GM19240 (cell line): ENCODE results near the gene RECQL5.
"Not testable (repeated sequence)": the region's sequence is repeated elsewhere in the genome, so short reads cannot be mapped to it uniquely, and the experiment has no call there.

ENCODE experiments used
- DNase-seq: peaks from one replicate; pipeline ENCODE4 v3.0.0; 2011; ENCODE audit warnings: low spot score; ENCODE audit not compliant: insufficient read length

RECQL5 gene

DNA sequence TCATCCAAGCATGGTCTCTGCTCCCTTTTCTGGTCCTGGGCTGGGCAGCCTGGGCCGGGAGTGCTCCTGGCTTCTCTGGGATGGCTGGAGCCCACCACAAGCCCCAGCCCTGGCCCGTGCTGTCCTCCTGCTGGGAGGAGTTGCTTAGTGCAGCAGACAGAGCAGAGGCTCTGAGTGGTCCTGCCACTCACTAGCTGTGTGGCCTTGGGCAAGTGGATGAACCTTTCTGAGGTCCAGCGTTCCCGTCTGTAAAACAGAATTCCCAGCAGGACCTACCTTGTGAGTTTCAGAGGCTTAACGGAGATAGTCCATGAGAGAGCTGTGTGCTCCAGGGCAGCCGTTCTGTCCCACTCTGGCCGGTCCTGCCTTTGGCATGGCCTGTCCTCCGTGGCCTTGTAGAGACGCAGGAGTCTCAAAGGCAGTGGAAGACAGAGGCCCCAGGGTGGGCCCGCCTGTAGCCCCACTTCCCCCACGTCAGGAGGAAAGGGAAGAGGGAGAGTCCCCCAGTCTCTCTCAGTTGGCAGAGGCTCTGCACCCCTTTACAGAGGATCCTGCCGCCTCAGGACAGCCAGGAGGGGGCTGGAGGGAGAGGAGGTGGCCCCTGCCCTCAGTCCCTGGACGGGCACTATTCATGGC is 71.6 kb downstream of the RECQL5 start:
- no peak for DNase-seq

DNA sequence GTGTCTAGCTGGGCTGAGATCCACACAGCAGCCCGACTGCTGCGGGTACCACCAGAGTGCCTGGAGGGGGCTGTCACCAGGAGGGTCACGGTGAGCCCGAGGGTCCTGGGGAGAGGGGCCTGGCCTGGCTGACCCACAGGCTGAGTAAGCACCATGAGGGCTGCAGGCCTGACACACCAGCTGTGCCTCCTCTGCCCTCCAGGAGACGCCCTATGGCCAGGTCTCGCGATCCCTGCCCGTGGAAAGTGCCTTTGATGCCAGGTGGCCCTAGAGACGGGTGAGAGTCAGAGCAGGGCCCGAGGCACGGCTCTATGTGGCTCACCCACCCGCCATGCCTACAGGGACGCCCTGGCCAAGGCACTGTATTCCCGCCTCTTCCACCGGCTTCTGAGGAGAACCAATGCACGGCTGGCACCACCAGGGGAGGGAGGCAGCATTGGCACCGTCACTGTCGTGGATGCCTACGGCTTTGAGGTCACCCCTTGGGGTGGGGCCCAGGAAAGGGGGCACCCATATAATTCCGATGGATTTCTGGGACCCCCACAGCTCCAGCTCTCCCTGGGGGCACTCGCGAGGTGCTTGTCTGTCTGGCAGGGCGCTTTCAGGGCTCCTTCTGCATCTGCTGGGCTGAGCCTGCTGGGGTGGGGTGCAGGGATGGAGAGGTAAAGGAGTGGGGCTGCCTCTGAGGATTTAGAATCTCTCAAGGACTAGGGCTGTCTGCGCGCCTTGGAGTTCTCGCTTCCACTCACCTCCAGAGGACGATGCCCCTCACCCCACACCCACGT is 72.3 kb downstream of the RECQL5 start:
- no peak for DNase-seq

- DNase-seq = not testable (repeated sequence)
These were observed 73.5 kb downstream of the RECQL5 start for GRCh38 chr17:75593430-75593829.

DNA sequence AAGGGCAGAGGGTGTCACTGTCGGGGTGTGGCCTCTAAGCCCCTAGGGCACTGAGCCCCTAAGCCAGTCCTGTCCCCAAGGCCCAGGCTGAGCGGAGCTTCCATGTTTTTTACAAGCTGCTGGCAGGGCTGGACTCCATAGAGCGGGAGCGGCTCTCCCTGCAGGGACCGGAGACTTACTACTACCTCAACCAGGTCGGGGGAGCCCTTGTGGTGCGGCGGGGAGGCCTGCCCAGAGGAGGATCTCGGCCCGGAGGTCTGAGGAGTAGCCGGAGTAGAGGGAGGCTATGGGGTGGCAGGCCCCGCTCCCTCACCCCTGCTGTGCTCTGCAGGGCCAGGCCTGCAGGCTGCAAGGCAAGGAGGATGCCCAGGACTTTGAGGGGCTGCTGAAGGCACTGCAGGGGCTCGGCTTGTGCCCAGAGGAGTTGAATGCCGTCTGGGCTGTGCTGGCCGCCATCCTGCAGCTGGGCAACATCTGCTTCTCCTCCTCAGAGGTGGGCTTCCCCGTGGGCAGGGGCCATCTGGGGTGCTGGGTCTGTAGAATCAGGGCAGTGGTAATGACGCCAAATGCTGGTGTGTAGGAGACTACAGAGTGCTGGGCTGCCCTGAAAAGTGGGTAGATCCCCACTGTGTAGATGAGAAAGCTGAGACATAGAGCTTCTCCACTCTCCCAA is 74.5 kb downstream of the RECQL5 start:
- no peak for DNase-seq

DNA sequence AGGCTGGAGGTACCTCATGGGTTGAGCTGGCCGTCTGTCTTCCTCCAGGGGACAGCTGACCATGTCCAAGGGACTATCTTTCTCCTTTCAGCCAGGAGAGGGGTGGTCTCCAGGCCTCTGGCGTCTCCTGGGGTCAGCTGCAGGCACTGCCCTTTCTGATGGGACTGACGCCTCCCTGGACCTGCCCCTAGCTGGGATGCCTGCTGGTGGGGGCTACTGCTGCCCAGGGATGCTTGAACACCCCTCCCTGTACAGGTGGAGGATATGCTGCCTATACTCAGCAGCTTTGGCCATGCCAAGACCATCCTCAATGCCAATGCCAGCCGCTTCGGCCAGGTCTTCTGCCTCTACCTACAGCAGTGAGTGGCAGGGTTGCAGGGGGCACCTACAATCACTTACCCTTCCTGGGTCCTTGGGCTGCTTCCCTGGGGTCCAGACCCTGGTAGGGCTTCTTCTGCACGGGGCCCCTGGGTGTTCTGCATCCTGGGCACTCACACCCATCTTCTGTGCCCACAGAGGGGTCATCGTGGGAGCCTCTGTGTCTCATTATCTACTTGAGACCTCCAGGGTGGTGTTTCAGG is 75.1 kb downstream of the RECQL5 start:
- DNase-seq = no peak

DNA sequence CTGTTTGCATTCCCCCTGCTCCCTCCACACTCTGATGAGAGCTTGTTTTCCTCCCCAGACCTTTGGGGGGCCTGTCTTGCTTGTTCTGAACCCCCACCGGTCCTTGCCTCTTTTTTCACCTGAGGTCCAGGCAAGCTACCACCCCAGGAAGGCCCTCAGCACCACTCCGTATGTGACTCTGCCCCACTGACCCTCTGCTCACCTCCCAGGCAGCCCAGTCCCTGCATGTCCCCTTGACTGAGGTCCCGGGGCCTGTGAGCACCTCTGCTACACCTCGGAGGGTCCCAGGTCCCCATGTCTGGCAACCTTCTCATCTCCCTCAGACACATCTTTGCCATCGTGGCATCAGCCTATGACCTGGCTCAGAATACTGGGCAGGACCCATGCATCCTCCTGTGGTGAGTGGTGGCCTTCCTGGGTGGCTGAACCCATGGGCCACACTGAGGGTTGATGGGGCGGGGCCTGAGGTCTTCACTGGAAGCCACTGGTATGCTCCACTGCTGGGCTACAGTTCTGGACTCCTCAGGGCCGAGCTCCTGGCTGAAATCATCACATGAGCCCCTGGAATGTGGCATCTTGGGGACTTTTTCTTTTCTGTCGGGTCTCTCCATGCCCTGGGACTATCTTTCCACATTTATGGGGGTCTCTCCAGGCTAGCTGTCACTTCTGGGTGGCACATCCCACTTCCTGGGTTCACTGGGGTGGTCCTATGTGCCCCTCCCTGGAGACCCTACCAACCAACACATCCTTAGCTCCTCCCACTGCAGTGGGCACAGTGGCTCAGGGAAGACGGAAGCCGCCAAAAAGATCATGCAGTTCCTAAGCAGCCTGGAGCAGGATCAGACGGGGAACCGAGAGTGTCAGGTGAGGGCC is 75.9 kb downstream of the RECQL5 start:
- DNase-seq = no peak

DNA sequence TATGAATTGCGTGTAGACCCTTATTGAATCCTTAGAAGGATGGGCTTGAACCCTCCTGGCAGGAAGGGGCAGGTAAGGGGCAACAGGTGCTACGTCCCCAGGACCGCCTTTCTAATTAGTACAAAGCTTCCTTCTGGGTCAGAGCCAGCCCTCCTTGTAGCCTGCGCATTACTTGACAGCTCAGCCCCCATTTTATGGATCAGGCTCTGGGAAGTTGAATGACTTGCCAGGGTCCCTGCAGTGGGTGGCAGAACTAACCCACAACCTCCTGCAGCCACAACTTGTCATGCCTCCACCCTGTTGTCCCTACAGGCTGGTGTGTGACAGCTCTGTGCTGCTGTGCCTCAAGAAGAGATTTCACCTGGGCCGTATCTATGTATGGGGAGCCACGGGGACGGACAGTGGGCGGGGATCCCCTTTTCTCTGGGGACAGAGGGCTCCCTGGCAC is 76.6 kb downstream of the RECQL5 start:
- DNase-seq = no peak

- no peak for DNase-seq
These were observed 77.0 kb downstream of the RECQL5 start for GRCh38 chr17:75589919-75590303.

DNA sequence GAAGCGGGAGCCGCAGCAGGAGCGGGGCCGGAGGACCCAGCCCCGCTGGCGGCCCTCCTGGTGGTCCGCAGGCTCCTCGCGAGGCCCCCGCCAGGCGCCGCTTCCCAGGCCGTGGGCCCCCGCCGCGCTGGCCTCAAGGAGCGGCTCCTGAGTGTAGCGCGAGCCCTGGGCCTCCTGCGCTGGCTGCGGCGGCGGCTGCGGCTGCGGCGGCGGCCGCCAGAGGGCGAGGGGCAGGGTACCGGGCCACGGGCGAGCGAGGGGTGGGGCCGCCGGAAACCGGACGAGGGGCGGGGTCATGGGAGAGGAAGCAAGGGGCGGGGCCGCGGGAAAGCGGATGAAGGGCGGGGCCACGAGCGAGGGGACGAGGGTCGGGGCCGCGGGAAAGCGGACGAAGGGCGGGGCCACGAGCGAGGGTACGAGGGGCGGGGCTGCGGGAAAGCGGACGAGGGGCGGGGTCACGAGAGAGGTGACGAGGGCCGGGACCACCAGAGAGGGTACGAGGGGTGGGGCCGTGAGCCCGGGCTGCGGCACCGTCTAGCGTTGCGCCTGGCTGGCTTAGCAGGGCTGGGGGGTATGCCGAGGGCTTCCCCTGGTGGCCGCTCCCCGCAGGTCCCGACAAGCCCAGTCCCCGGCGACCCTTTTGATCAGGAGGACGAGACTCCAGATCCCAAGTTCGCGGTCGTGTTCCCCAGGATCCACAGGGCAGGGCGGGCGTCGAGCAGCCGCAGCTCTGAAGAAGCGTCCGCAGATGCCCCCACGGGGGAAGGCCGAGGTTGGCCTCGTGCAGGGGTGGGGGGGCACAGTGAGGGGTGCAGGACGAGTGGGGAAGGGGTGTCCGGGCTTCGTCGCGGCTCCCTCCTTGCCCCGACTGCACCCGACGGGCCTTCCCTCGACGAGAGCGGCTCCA is 77.7 kb downstream of the RECQL5 start:
- peak; percentile 96 for DNase-seq

- DNase-seq = no peak
These were observed 78.3 kb downstream of the RECQL5 start for GRCh38 chr17:75588596-75589011.

GRCh38 chr17:75587675-75588595 is 79.0 kb downstream of the RECQL5 start, which contains the start of gene MYO15B:
Gene MYO15B (plus strand): TSS chr17:75587800. CDS start chr17:75588058, 258 bp downstream.
- no peak for DNase-seq

- DNase-seq = no peak
These were observed 82.1 kb downstream of the RECQL5 start for GRCh38 chr17:75584849-75585175.

DNA sequence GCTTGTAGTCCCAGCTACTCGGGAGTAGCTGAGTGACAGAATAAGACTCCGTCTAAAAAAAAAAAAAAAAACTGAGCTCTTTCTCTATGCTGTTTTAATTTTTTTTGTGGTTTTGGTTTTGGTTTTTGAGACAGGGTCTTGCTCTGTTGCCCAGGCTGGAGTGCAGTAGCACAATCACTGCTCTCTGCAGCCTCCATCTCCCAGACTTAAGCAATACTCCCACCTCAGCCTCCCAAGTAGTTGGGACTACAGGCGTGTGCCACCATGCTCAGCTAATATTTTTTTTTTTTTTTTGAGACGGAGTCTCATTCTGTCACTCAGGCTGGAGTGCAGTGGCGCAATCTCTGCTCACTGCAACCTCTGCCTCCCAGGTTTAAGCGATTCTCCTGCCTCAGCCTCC is 83.8 kb downstream of the RECQL5 start:
- DNase-seq = not testable (repeated sequence)

- not testable (repeated sequence) for DNase-seq
These were observed 85.7 kb downstream of the RECQL5 start for GRCh38 chr17:75581121-75581725.
